ENCODE results near the gene IL4. TPM values are rescaled to one million over a fixed set of nuclear protein-coding genes. Genes with fewer than 3 reads are reported as not detected.

Gene IL4
- total RNA-seq, 1 donor from 2014 or later, result not detected

DNA sequence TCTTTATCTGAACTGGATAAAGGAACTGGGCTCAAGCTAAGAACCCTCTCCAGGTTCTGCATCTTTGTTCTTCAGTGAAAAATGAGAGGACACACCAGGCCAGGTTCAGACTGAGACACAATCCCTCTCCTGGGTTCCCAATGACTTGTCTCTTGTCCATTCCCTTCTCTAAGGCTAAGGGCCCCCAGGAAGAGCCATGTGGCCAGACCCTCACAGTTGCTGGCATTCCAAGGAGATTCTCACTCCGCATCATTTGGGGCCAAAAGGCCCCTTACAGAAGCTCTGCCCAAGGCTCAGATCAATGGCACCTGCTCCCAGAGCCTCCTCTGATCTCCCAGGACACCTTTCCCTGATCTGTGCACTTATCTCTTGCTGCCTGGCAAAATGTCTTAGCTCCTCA, 4.9 kb downstream of the IL4 start:
- TF ChIP-seq, protein P1, sequence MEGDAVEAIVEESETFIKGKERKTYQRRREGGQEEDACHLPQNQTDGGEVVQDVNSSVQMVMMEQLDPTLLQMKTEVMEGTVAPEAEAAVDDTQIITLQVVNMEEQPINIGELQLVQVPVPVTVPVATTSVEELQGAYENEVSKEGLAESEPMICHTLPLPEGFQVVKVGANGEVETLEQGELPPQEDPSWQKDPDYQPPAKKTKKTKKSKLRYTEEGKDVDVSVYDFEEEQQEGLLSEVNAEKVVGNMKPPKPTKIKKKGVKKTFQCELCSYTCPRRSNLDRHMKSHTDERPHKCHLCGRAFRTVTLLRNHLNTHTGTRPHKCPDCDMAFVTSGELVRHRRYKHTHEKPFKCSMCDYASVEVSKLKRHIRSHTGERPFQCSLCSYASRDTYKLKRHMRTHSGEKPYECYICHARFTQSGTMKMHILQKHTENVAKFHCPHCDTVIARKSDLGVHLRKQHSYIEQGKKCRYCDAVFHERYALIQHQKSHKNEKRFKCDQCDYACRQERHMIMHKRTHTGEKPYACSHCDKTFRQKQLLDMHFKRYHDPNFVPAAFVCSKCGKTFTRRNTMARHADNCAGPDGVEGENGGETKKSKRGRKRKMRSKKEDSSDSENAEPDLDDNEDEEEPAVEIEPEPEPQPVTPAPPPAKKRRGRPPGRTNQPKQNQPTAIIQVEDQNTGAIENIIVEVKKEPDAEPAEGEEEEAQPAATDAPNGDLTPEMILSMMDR (IDR thresholded peaks at IDR 0.05), result no peak
- DNase-seq, result no peak
- Histone ChIP-seq H3K27ac (no peak overlapping the region), H3K36me3 (no peaks in the 10 kb centered on the region), H3K9me3 (no peaks in the 10 kb centered on the region), H3K27me3 (ENCODE audit: low read depth) (no peaks in the 10 kb centered on the region), H3K4me3 (no peak overlapping the region), H3K4me1 (peaks cover 19% of the 10 kb centered on the region)
- ATAC-seq, result no peak
- intact Hi-C loops (cut with DNase I), result no loop called here

- TF ChIP-seq, protein P1 (IDR thresholded peaks at IDR 0.05), result no peak
- H3K36me3 ChIP-seq, result no peaks in the 10 kb centered on the region
These were observed 5.4 kb downstream of the IL4 start for GRCh38 chr5:132679166-132679565.

DNA sequence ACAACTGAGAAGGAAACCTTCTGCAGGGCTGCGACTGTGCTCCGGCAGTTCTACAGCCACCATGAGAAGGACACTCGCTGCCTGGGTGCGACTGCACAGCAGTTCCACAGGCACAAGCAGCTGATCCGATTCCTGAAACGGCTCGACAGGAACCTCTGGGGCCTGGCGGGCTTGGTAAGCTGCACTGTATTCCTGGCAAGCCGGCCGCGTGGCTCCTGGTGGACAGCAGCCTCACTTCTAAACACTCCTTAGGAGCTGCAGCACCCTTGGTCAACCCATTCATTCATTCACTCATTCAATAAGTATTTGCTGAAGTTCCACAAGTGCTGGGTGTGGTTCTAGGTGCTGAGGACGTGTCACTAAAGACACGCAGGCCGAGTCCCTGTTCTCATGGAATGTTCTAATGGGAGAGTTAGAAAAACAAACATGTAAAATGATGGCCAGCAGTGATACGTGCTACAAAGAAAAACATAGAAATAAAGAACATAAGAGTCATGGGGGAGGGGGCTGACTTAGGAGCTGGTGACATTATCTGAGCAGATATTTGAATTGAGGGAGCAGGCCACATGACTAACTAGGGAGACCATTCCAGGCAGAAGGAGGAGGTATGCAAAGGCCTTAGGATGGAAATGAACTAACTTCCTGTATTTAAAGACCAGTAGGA, 6.1 kb downstream of the IL4 start:
- ATAC-seq (peak; percentile 25 to 29), DNase-seq (no peak)
- TF ChIP-seq, protein P1 (IDR thresholded peaks at IDR 0.05), result no peak
- intact Hi-C loops (cut with DNase I), result no loop called here
- no peak overlapping the region for H3K4me3 ChIP-seq
- peaks cover 12% of the 10 kb centered on the region for H3K4me1 ChIP-seq
- no peaks in the 10 kb centered on the region for H3K27me3 ChIP-seq (ENCODE audit: low read depth)
- H3K36me3 ChIP-seq, result no peaks in the 10 kb centered on the region
- no peaks in the 10 kb centered on the region for H3K9me3 ChIP-seq
- H3K27ac ChIP-seq, result no peak overlapping the region

More at GRCh38 chr5:132679166-132679565, 5.4 kb downstream of the IL4 start:
- peaks cover 15% of the 10 kb centered on the region for H3K4me1 ChIP-seq
- no peak overlapping the region for H3K4me3 ChIP-seq
- intact Hi-C loops (cut with DNase I), result no loop called here
- no peak for ATAC-seq
- no peak overlapping the region for H3K27ac ChIP-seq
- H3K9me3 ChIP-seq, result no peaks in the 10 kb centered on the region
- DNase-seq, result no peak
- H3K27me3 ChIP-seq (ENCODE audit: low read depth), result no peaks in the 10 kb centered on the region

GRCh38 chr5:132680780-132681475, 7.1 kb downstream of the IL4 start:
- ATAC-seq (no peak), DNase-seq (no peak)
- H3K36me3 ChIP-seq, result no peaks in the 10 kb centered on the region
- intact Hi-C loops (cut with DNase I), result no loop called here
- peaks cover 12% of the 10 kb centered on the region for H3K4me1 ChIP-seq
- H3K27ac ChIP-seq, result no peak overlapping the region
- no peak overlapping the region for H3K4me3 ChIP-seq
- H3K27me3 ChIP-seq (ENCODE audit: low read depth), result no peaks in the 10 kb centered on the region
- TF ChIP-seq, protein P1 (IDR thresholded peaks at IDR 0.05), result no peak
- no peaks in the 10 kb centered on the region for H3K9me3 ChIP-seq

DNA sequence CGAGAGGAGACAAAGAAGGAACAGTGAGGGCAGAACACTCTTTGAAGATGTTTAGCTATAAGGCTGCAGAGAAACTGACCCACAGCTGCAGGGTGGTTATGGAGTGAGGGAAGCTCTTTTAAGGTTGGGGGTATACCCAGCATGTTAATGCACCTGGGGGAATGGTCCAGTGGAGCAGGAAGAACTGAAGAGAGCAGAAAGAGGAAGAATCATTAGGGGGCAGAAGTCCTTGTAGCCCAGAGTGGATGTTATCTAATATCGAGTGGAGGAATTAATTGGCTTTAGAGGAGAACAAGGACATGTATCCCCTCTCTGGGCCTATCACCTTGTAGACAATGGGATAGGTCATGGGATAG, 7.7 kb downstream of the IL4 start:
- Histone ChIP-seq H3K4me3 (no peak overlapping the region), H3K36me3 (no peaks in the 10 kb centered on the region), H3K27me3 (ENCODE audit: low read depth) (no peaks in the 10 kb centered on the region), H3K4me1 (peaks cover 12% of the 10 kb centered on the region), H3K9me3 (no peaks in the 10 kb centered on the region), H3K27ac (no peak overlapping the region)
- ATAC-seq, result no peak
- DNase-seq, result no peak
- intact Hi-C loops (cut with DNase I), result no loop called here
- TF ChIP-seq, protein P1 (IDR thresholded peaks at IDR 0.05), result no peak

Measured in lower lobe of right lung (tissue), 2 donors.